OCI-LY1 (cell line): ENCODE results near the gene PTPN22.

Source experiments
- CTCF ChIP-seq: fragments of 200-600 bp; sonication (generic), shearing (Covaris generic); IDR thresholded peaks from 2 replicates; pipeline ENCODE4 v1.5.1; 2017; ENCODE audit warnings: mild to moderate bottlenecking, antibody characterized with exemption, low read length, moderate library complexity, mixed read lengths
- EZH2 ChIP-seq: fragments of 200-600 bp; sonication (generic), shearing (Covaris generic); IDR thresholded peaks from 2 replicates; pipeline ENCODE4 v1.8.0; 2017; ENCODE audit warnings: borderline replicate concordance, mixed run types, mild to moderate bottlenecking, antibody characterized with exemption, low read length, moderate library complexity, mixed read lengths

GRCh38 chr1:113809670-113810602 lies 61.6 kb downstream of the PTPN22 start:
- TF ChIP-seq CTCF (no peak), EZH2 (no peak)
